Panc1 (cell line): ENCODE results near the gene FGGY.

Source experiments
- CTCF ChIP-seq: fragments of 450-650 bp; IDR thresholded peaks from 2 replicates; pipeline ENCODE4 v1.5.1; 2017; ENCODE audit warnings: mild to moderate bottlenecking
- POLR2AphosphoS5 ChIP-seq: IDR thresholded peaks from 2 replicates; pipeline ENCODE4 v1.6.1; 2012; ENCODE audit warnings: mild to moderate bottlenecking, low read depth, low read length, moderate library complexity
- REST ChIP-seq, 2 experiments: IDR thresholded peaks; 2 replicates each; pipeline ENCODE4 v1.6.1; 2011 to 2012; ENCODE audit warnings: low read depth in 2 of 2, control low read depth in 1 of 2, low read length in 1 of 2, mild to moderate bottlenecking in 1 of 2, moderate library complexity in 1 of 2; ENCODE audit not compliant: insufficient read depth in 1 of 2

GRCh38 chr1:59570524-59570923, 273.6 kb downstream of the FGGY start:
- TF ChIP-seq CTCF = no peak
- TF ChIP-seq POLR2AphosphoS5 = no peak
- TF ChIP-seq REST (IDR thresholded peaks at IDR 0.05; ENCODE audit: insufficient read depth in 1 of 2, low read depth in 2 of 2, low read length in 1 of 2) = no peak
